Measurements from ENCODE around the gene FKTN.

Gene FKTN

GRCh38 chr9:105661011-105661410, 103.1 kb downstream of the FKTN start:
- H3K27me3 ChIP-seq (replicated peaks; ENCODE audit: insufficient read depth, low read length) = no peaks in the 10 kb centered on the region
- H3K4me1 ChIP-seq (ENCODE audit: low read length) = no peaks in the 10 kb centered on the region
- TF ChIP-seq EZH2 (optimal IDR thresholded peaks at IDR 0.05; ENCODE audit: low read depth, low read length) (no peak), CTCF (IDR thresholded peaks at IDR 0.05; ENCODE audit: low read length) (no peak), EZH2phosphoT487 (IDR thresholded peaks at IDR 0.05; ENCODE audit: low read length) (no peak)
- H3K9ac ChIP-seq (ENCODE audit: low read length) = no peak overlapping the region
- H3K4me2 ChIP-seq (ENCODE audit: low read depth, low read length) = no peak overlapping the region
- H3K79me2 ChIP-seq (ENCODE audit: low read length) = no peaks in the 10 kb centered on the region
- no peak overlapping the region for H3K27ac ChIP-seq (ENCODE audit: low read length)
- H3K9me2 ChIP-seq (replicated peaks; ENCODE audit: insufficient read depth, low read length) = no peaks in the 10 kb centered on the region
- H3K9me3 ChIP-seq (replicated peaks; ENCODE audit: insufficient read depth, low read length) = no peaks in the 10 kb centered on the region
- H3K4me3 ChIP-seq (ENCODE audit: low read length) = no peak overlapping the region
- DNase-seq = no peak
- no peaks in the 10 kb centered on the region for H3F3A ChIP-seq (ENCODE audit: insufficient read depth, low read length)
- H3K36me3 ChIP-seq (replicated peaks; ENCODE audit: insufficient read depth, low read length) = no peaks in the 10 kb centered on the region
- H4K20me1 ChIP-seq (ENCODE audit: insufficient read depth, low read length) = no peaks in the 10 kb centered on the region
- H2AFZ ChIP-seq (ENCODE audit: low read length) = no peak overlapping the region

GRCh38 chr9:105662184-105663104, 104.5 kb downstream of the FKTN start, which contains the start of gene TAL2:
TSS of gene TAL2 (plus strand) at chr9:105662457. CDS start at chr9:105662497, 40 bp downstream.
- no peak within 1 kb of the TSS for H3K4me2 ChIP-seq (ENCODE audit: low read depth, low read length)
- H3K36me3 ChIP-seq (replicated peaks; ENCODE audit: insufficient read depth, low read length) = no peaks in the 10 kb centered on the region
- H4K20me1 ChIP-seq (ENCODE audit: insufficient read depth, low read length) = no peaks in the 10 kb centered on the region
- no peak within 1 kb of the TSS for H3K9ac ChIP-seq (ENCODE audit: low read length)
- H3K27ac ChIP-seq (ENCODE audit: low read length) = no peak within 1 kb of the TSS
- no peaks in the 10 kb centered on the region for H3K79me2 ChIP-seq (ENCODE audit: low read length)
- H3K9me2 ChIP-seq (replicated peaks; ENCODE audit: insufficient read depth, low read length) = no peaks in the 10 kb centered on the region
- no peaks in the 10 kb centered on the region for H3K4me1 ChIP-seq (ENCODE audit: low read length)
- H3K9me3 ChIP-seq (replicated peaks; ENCODE audit: insufficient read depth, low read length) = no peaks in the 10 kb centered on the region
- H3F3A ChIP-seq (ENCODE audit: insufficient read depth, low read length) = no peaks in the 10 kb centered on the region
- no peak within 1 kb of the TSS for H2AFZ ChIP-seq (ENCODE audit: low read length)
- no peaks in the 10 kb centered on the region for H3K27me3 ChIP-seq (replicated peaks; ENCODE audit: insufficient read depth, low read length)
- no peak for TF ChIP-seq EZH2phosphoT487 (IDR thresholded peaks at IDR 0.05; ENCODE audit: low read length)
- TF ChIP-seq EZH2 (optimal IDR thresholded peaks at IDR 0.05; ENCODE audit: low read depth, low read length) = no peak
- no peak for TF ChIP-seq CTCF (IDR thresholded peaks at IDR 0.05; ENCODE audit: low read length)
- H3K4me3 ChIP-seq (ENCODE audit: low read length) = no peak within 1 kb of the TSS
- no peak for DNase-seq

- DNase-seq = no peak
- Histone ChIP-seq H3K4me3 (ENCODE audit: low read length) (no peak overlapping the region), H3K4me2 (ENCODE audit: low read depth, low read length) (no peak overlapping the region), H3K27ac (ENCODE audit: low read length) (no peak overlapping the region), H3K9me3 (replicated peaks; ENCODE audit: insufficient read depth, low read length) (no peaks in the 10 kb centered on the region), H3K36me3 (replicated peaks; ENCODE audit: insufficient read depth, low read length) (no peaks in the 10 kb centered on the region), H4K20me1 (ENCODE audit: insufficient read depth, low read length) (no peaks in the 10 kb centered on the region), H3K27me3 (replicated peaks; ENCODE audit: insufficient read depth, low read length) (no peaks in the 10 kb centered on the region), H3K9ac (ENCODE audit: low read length) (no peak overlapping the region), H3F3A (ENCODE audit: insufficient read depth, low read length) (no peaks in the 10 kb centered on the region), H2AFZ (ENCODE audit: low read length) (no peak overlapping the region), H3K79me2 (ENCODE audit: low read length) (no peaks in the 10 kb centered on the region), H3K9me2 (replicated peaks; ENCODE audit: insufficient read depth, low read length) (no peaks in the 10 kb centered on the region), H3K4me1 (ENCODE audit: low read length) (no peaks in the 10 kb centered on the region)
- no peak for TF ChIP-seq EZH2 (optimal IDR thresholded peaks at IDR 0.05; ENCODE audit: low read depth, low read length)
Observed at GRCh38 chr9:105663914-105664313, 106.0 kb downstream of the FKTN start.

GRCh38 chr9:105667867-105668266, 109.9 kb downstream of the FKTN start:
- Histone ChIP-seq H3K4me1 (ENCODE audit: low read length) (0 out of 2 replicates have a peak, but pooled peaks cover 3% of the 10 kb centered on the region), H3K9me3 (replicated peaks; ENCODE audit: insufficient read depth, low read length) (no peaks in the 10 kb centered on the region), H3K4me3 (ENCODE audit: low read length) (no peak overlapping the region), H3K36me3 (replicated peaks; ENCODE audit: insufficient read depth, low read length) (no peaks in the 10 kb centered on the region), H3K27ac (ENCODE audit: low read length) (no peak overlapping the region), H3K9ac (ENCODE audit: low read length) (no peak overlapping the region), H2AFZ (ENCODE audit: low read length) (no peak overlapping the region), H3K4me2 (ENCODE audit: low read depth, low read length) (no peak overlapping the region), H3K79me2 (ENCODE audit: low read length) (no peaks in the 10 kb centered on the region), H3K27me3 (replicated peaks; ENCODE audit: insufficient read depth, low read length) (no peaks in the 10 kb centered on the region), H3K9me2 (replicated peaks; ENCODE audit: insufficient read depth, low read length) (no peaks in the 10 kb centered on the region), H4K20me1 (ENCODE audit: insufficient read depth, low read length) (no peaks in the 10 kb centered on the region), H3F3A (ENCODE audit: insufficient read depth, low read length) (no peaks in the 10 kb centered on the region)
- no peak for DNase-seq
- no peak for TF ChIP-seq CTCF (IDR thresholded peaks at IDR 0.05; ENCODE audit: low read length)
- TF ChIP-seq EZH2 (optimal IDR thresholded peaks at IDR 0.05; ENCODE audit: low read depth, low read length) = no peak
- no peak for TF ChIP-seq EZH2phosphoT487 (IDR thresholded peaks at IDR 0.05; ENCODE audit: low read length)

Measured in MM.1S (cell line).